ENCODE measurements around the gene OR2A5. TPM values are rescaled to one million over a fixed set of nuclear protein-coding genes. Genes with fewer than 3 reads are reported as not detected.

The OR2A5 gene
- polyA plus RNA-seq, 1 donor from 2014 or later = not detected

GRCh38 chr7:144032516-144032915, 16.2 kb upstream of the OR2A5 start:
- H3K27me3 ChIP-seq (ENCODE audit: insufficient read depth, low read depth, low read length) = no peaks in the 10 kb centered on the region
- TF ChIP-seq RAD21 (conservative IDR thresholded peaks at IDR 0.05) (no peak), CTCF (IDR thresholded peaks at IDR 0.05; ENCODE audit: poor library complexity, severe bottlenecking) (no peak), EZH2 (IDR thresholded peaks at IDR 0.05; ENCODE audit: borderline replicate concordance, insufficient read depth, low read length, poor library complexity, severe bottlenecking) (no peak), POLR2AphosphoS5 (IDR thresholded peaks at IDR 0.05) (no peak)
- no peak overlapping the region for H3K9ac ChIP-seq (ENCODE audit: low read length)
- H3K36me3 ChIP-seq (ENCODE audit: insufficient read depth, low read length) = no peaks in the 10 kb centered on the region
- H3K27ac ChIP-seq (ENCODE audit: low read length) = no peak overlapping the region
- no peaks in the 10 kb centered on the region for H3K9me3 ChIP-seq (ENCODE audit: low read length)
- no peaks in the 10 kb centered on the region for H3F3A ChIP-seq (ENCODE audit: insufficient read depth, low read length, poor library complexity, severe bottlenecking)
- no peak overlapping the region for H3K4me2 ChIP-seq (ENCODE audit: low read length)
- H3K79me2 ChIP-seq (replicated peaks; ENCODE audit: insufficient read depth, low read length) = no peaks in the 10 kb centered on the region
- no peaks in the 10 kb centered on the region for H3K9me2 ChIP-seq (ENCODE audit: insufficient read depth, low read length)
- H3K4me3 ChIP-seq (ENCODE audit: low read length) = no peak overlapping the region
- no peak overlapping the region for H2AFZ ChIP-seq (ENCODE audit: low read depth, low read length)
- no peaks in the 10 kb centered on the region for H4K20me1 ChIP-seq (ENCODE audit: insufficient read depth)

- TF ChIP-seq CTCF (IDR thresholded peaks at IDR 0.05; ENCODE audit: poor library complexity, severe bottlenecking) = no peak
- no peak for TF ChIP-seq EZH2 (IDR thresholded peaks at IDR 0.05; ENCODE audit: borderline replicate concordance, insufficient read depth, low read length, poor library complexity, severe bottlenecking)
- no peak for TF ChIP-seq RAD21 (conservative IDR thresholded peaks at IDR 0.05)
- no peak for TF ChIP-seq SMC3 (conservative IDR thresholded peaks at IDR 0.05; ENCODE audit: poor library complexity)
- TF ChIP-seq MXI1 (conservative IDR thresholded peaks at IDR 0.05; ENCODE audit: poor library complexity, severe bottlenecking) = no peak
- no peak for TF ChIP-seq POLR2AphosphoS5 (IDR thresholded peaks at IDR 0.05)
- no peak for TF ChIP-seq TAF1 (IDR thresholded peaks at IDR 0.05; ENCODE audit: low read depth)
- TF ChIP-seq EP300 (conservative IDR thresholded peaks at IDR 0.05; ENCODE audit: poor library complexity, severe bottlenecking) = no peak
- TF ChIP-seq REST (IDR thresholded peaks at IDR 0.05; ENCODE audit: borderline replicate concordance) = no peak
These were observed 15.6 kb upstream of the OR2A5 start for GRCh38 chr7:144032985-144033709.

More at GRCh38 chr7:144032985-144033709, 15.6 kb upstream of the OR2A5 start:
- no peaks in the 10 kb centered on the region for H3K79me2 ChIP-seq (replicated peaks; ENCODE audit: insufficient read depth, low read length)
- no peaks in the 10 kb centered on the region for H4K20me1 ChIP-seq (ENCODE audit: insufficient read depth)
- H3K9me2 ChIP-seq (ENCODE audit: insufficient read depth, low read length) = no peaks in the 10 kb centered on the region
- H3K36me3 ChIP-seq (ENCODE audit: insufficient read depth, low read length) = no peaks in the 10 kb centered on the region
- H3K9ac ChIP-seq (ENCODE audit: low read length) = no peak overlapping the region
- no peaks in the 10 kb centered on the region for H3K27me3 ChIP-seq (ENCODE audit: insufficient read depth, low read depth, low read length)
- no peaks in the 10 kb centered on the region for H3F3A ChIP-seq (ENCODE audit: insufficient read depth, low read length, poor library complexity, severe bottlenecking)
- H3K4me3 ChIP-seq (ENCODE audit: low read length) = no peak overlapping the region
- H3K4me2 ChIP-seq (ENCODE audit: low read length) = no peak overlapping the region
- H3K27ac ChIP-seq (ENCODE audit: low read length) = no peak overlapping the region
- H2AFZ ChIP-seq (ENCODE audit: low read depth, low read length) = no peak overlapping the region
- H3K9me3 ChIP-seq (ENCODE audit: low read length) = no peaks in the 10 kb centered on the region
